MCF 10A (cell line): ENCODE results near the gene TPT1. TPM values are rescaled to one million over a fixed set of nuclear protein-coding genes. Genes with fewer than 3 reads are reported as not detected.
"Not testable (repeated sequence)": the region's sequence is repeated elsewhere in the genome, so short reads cannot be mapped to it uniquely, and the experiment has no call there.

Source experiments
- BruUV-seq: library from RNA; stranded (reverse); fragments of 400-500 nt; replicated peaks from 2 replicates; lab custom pipeline; 2021; lab: Mats Ljungman, UMichigan
- CTCF ChIA-PET: fragments of 300-600 bp; sonication (Branson Sonifier 250); formaldehyde crosslinking; extraction: SDS; loops from one replicate; lab custom pipeline; 2021; ENCODE audit warnings: antibody characterized with exemption, inconsistent platforms; lab: Yijun Ruan, JAX
- POLR2A ChIA-PET: fragments of 300-600, 350-650 bp; sonication (Branson Sonifier 250); formaldehyde crosslinking; extraction: SDS; loops from one replicate; lab custom pipeline; 2020; ENCODE audit warnings: antibody characterized with exemption, inconsistent platforms; lab: Yijun Ruan, JAX
- DNase-seq: peaks from one replicate; pipeline ENCODE4 v3.0.0-alpha.2; 2018; ENCODE audit not compliant: unreplicated experiment
- H3K27ac Mint-ChIP-seq: one replicate; pipeline ENCODE4 v1.8.0; 2022; ENCODE audit warnings: mild to moderate bottlenecking, low read depth, mixed read lengths; ENCODE audit not compliant: unreplicated experiment
- H3K27me3 Mint-ChIP-seq: one replicate; pipeline ENCODE4 v1.8.0; 2022; ENCODE audit warnings: mixed read lengths; ENCODE audit not compliant: insufficient read depth, unreplicated experiment
- H3K36me3 Mint-ChIP-seq: one replicate; pipeline ENCODE4 v1.8.0; 2022; ENCODE audit warnings: mild to moderate bottlenecking, moderate library complexity, mixed read lengths; ENCODE audit not compliant: insufficient read depth, unreplicated experiment
- H3K4me1 Mint-ChIP-seq: one replicate; pipeline ENCODE4 v1.8.0; 2022; ENCODE audit warnings: mixed read lengths; ENCODE audit not compliant: insufficient read depth, unreplicated experiment
- H3K4me3 Mint-ChIP-seq: one replicate; pipeline ENCODE4 v1.8.0; 2022; ENCODE audit warnings: mild to moderate bottlenecking, moderate library complexity, mixed read lengths; ENCODE audit not compliant: unreplicated experiment
- H3K9me3 Mint-ChIP-seq: one replicate; pipeline ENCODE4 v1.8.0; 2022; ENCODE audit warnings: mixed read lengths; ENCODE audit not compliant: unreplicated experiment
- intact Hi-C: fragments of 100-400 bp; cut with micrococcal nuclease; formaldehyde crosslinking; loops from 2 replicates; pipeline ENCODE4 v1.14.1; 2022
- total RNA-seq: library from RNA; stranded (reverse); gene quantifications from 2 replicates; pipeline ENCODE4 v1.2.3, GENCODE V29; 2022
- TF ChIP-seq, protein P1 (sequence below): fragments of 200-600 bp; IDR thresholded peaks from one replicate; pipeline ENCODE4 v1.8.0; 2022; ENCODE audit warnings: antibody characterized with exemption, mild to moderate bottlenecking; ENCODE audit not compliant: unreplicated experiment

Gene TPT1
- total RNA-seq, 1 experiment from 2014 or later = 4,896 TPM

GRCh38 chr13:45349438-45349837 is 8.5 kb upstream of the TPT1 start:
- ChIA-PET CTCF (no interaction called here), POLR2A (interaction anchor here (3.0 kb wide), 1 partner anchor 8 kb away, joined by 49 read pairs; the partner anchor contains the start of gene TPT1)
- Mint-ChIP-seq H3K36me3 (peaks cover 79% of the 10 kb centered on the region), H3K4me3 (no peak overlapping the region), H3K27me3 (no peaks in the 10 kb centered on the region), H3K4me1 (no peaks in the 10 kb centered on the region), H3K9me3 (no peaks in the 10 kb centered on the region), H3K27ac (peak overlapping the region; percentile 33)
- TF ChIP-seq, protein P1, sequence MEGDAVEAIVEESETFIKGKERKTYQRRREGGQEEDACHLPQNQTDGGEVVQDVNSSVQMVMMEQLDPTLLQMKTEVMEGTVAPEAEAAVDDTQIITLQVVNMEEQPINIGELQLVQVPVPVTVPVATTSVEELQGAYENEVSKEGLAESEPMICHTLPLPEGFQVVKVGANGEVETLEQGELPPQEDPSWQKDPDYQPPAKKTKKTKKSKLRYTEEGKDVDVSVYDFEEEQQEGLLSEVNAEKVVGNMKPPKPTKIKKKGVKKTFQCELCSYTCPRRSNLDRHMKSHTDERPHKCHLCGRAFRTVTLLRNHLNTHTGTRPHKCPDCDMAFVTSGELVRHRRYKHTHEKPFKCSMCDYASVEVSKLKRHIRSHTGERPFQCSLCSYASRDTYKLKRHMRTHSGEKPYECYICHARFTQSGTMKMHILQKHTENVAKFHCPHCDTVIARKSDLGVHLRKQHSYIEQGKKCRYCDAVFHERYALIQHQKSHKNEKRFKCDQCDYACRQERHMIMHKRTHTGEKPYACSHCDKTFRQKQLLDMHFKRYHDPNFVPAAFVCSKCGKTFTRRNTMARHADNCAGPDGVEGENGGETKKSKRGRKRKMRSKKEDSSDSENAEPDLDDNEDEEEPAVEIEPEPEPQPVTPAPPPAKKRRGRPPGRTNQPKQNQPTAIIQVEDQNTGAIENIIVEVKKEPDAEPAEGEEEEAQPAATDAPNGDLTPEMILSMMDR = no peak
- no TSS peak for BruUV-seq
- intact Hi-C loops = no loop called here
- DNase-seq = no peak

- H3K27ac Mint-ChIP-seq, BruUV-seq, intact Hi-C loops, CTCF ChIA-PET, H3K4me1 Mint-ChIP-seq, DNase-seq, H3K4me3 Mint-ChIP-seq, H3K27me3 Mint-ChIP-seq, H3K9me3 Mint-ChIP-seq: not testable (repeated sequence)
- H3K36me3 Mint-ChIP-seq = peaks cover 81% of the 10 kb centered on the region
- POLR2A ChIA-PET = interaction anchor here (0.6 to 4.9 kb wide), 4 partner anchors 7 to 395 kb away, joined by 3 to 49 read pairs (median 3); no protein-coding TSS in a partner anchor
Measured at GRCh38 chr13:45344064-45344463, 3.1 kb upstream of the TPT1 start.

GRCh38 chr13:45343102-45343501 is 2.1 kb upstream of the TPT1 start:
- H3K9me3 Mint-ChIP-seq, intact Hi-C loops, BruUV-seq, DNase-seq, H3K27me3 Mint-ChIP-seq, CTCF ChIA-PET, H3K4me3 Mint-ChIP-seq, H3K27ac Mint-ChIP-seq: not testable (repeated sequence)
- POLR2A ChIA-PET = interaction anchor here (2.0 to 5.2 kb wide), 4 partner anchors 8 to 149 kb away, joined by 7 to 104 read pairs (median 32); no protein-coding TSS in a partner anchor
- H3K4me1 Mint-ChIP-seq = peaks cover 16% of the 10 kb centered on the region
- peaks cover 81% of the 10 kb centered on the region for H3K36me3 Mint-ChIP-seq

DNA sequence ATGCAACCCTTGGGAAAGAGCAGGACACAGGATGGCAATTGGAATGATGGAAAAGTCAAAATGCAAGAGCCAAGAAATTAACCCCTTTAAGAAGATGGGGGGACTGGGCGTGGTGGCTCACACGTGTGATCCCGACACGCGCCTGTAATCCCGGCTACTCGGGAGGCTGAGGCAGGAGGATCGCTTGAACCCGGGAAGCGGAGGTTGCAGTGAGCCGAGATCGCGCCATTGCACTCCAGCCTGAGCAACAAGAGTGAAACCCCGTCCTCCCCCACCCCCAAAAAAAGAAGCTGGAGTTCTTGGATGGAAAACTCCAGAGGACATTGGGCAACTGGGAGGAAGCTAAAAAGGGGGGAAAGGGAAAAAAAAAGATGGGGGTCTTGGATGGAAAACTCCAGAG is 1.7 kb upstream of the TPT1 start:
- BruUV-seq, DNase-seq, H3K27me3 Mint-ChIP-seq, intact Hi-C loops, H3K9me3 Mint-ChIP-seq: not testable (repeated sequence)
- Mint-ChIP-seq H3K4me3 (peak overlapping the region; percentile 89), H3K27ac (peak overlapping the region; percentile 95), H3K4me1 (peaks cover 16% of the 10 kb centered on the region), H3K36me3 (peaks cover 81% of the 10 kb centered on the region)
- CTCF ChIA-PET = interaction anchor here (1.3 to 2.0 kb wide), 2 partner anchors 25 to 33 kb away, joined by 4 to 6 read pairs; no protein-coding TSS in a partner anchor
- POLR2A ChIA-PET = interaction anchor here (0.8 to 5.2 kb wide), 13 partner anchors 8 to 354 kb away, joined by 3 to 104 read pairs (median 15); partner anchors contain the start of genes COG3 and GTF2F2

DNA sequence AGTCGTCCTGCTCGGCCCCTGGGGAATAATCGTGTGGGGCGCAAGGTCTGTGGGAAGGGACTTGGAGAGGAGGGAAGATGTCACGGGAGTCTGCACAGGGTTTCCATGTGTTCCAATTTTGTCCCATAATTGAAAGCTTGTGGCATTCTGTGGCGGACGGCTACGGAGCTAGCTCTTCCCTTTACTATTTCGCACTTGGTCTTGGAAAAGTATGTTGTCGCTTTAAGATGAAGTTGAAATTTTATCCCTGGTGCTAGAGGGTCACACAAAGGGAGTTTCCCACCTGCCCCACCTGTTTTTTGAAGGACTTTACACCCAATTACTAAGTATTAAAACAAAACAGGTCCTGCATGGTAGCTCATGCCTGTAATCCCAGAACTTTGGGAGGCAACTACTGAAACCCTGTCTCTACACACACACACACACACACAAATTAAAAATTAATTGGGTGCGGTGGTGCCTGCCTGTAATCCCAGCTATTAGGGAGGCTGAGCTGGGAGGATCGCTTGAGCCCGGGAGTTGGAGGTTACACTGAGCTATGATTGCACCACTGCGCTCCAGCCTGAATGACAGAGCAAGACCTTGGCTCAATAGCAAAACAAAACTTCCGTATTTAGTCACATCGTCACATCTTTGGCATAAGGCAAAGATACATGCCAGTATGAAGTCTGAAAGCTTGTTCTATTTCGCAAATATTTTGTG is 967 bp upstream of the TPT1 start:
- TF ChIP-seq, protein P1 = no peak
- BruUV-seq = TSS peak; percentile 77
- Mint-ChIP-seq H3K27ac (peak overlapping the region; percentile 95), H3K4me1 (peaks cover 20% of the 10 kb centered on the region), H3K36me3 (peaks cover 82% of the 10 kb centered on the region), H3K4me3 (peak overlapping the region; percentile 89), H3K27me3 (no peaks in the 10 kb centered on the region), H3K9me3 (no peaks in the 10 kb centered on the region)
- intact Hi-C loops = loop anchor here (1.0 kb wide), 1 partner anchor 25 kb away; no protein-coding TSS in a partner anchor
- CTCF ChIA-PET = interaction anchor here (0.5 to 2.0 kb wide), 12 partner anchors 8 to 859 kb away, joined by 3 to 6 read pairs (median 4); no protein-coding TSS in a partner anchor
- DNase-seq = peak; percentile 80
- POLR2A ChIA-PET = interaction anchor here (0.5 to 5.2 kb wide), 39 partner anchors 9 to 629 kb away, joined by 3 to 104 read pairs (median 5); partner anchors contain the start of genes COG3, GTF2F2 and SLC25A30
